NT2/D1 (cell line): ENCODE data around the gene SPG21.

Source experiments
- SUZ12 ChIP-seq: IDR thresholded peaks from 2 replicates; pipeline ENCODE4 v1.6.1; 2011; ENCODE audit not compliant: insufficient read length, insufficient read depth; ENCODE audit errors: extremely low read depth
- YY1 ChIP-seq: IDR thresholded peaks from 2 replicates; pipeline ENCODE4 v1.6.1; 2011; ENCODE audit not compliant: insufficient read length, insufficient read depth
- ZNF274 ChIP-seq: IDR thresholded peaks from 2 replicates; pipeline ENCODE4 v1.6.1; 2011; ENCODE audit warnings: mild to moderate bottlenecking, low read depth, low read length

DNA sequence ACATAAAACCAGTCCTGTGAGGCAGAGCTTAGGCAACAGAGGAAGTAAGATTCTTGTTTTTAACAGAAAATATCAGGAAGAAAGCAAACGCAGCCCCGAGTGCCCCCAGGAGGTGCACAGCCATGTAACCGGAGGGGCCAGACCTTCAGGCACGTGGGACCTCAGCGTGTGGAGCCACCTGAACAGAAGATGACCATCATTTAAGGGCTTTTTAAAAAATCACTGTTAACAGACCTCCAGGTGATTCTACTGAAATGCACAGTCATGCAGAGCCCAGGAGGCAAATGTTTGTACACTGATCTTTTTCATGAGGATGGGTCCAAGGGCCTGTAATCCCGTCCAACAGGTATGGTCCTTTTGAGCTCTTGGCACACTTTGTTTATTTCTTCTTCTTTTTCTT, 38.8 kb downstream of the SPG21 start:
- TF ChIP-seq ZNF274 (no peak), YY1 (no peak), SUZ12 (no peak)
